ENCODE results near the gene MXRA8. TPM values are rescaled to one million over a fixed set of nuclear protein-coding genes. Genes with fewer than 3 reads are reported as not detected.

Gene MXRA8
- total RNA-seq, 3 donors from 2014 or later (not counting 1 experiment from before 2014, with no cell fraction given), result 0.26 TPM; not detected in 2

DNA sequence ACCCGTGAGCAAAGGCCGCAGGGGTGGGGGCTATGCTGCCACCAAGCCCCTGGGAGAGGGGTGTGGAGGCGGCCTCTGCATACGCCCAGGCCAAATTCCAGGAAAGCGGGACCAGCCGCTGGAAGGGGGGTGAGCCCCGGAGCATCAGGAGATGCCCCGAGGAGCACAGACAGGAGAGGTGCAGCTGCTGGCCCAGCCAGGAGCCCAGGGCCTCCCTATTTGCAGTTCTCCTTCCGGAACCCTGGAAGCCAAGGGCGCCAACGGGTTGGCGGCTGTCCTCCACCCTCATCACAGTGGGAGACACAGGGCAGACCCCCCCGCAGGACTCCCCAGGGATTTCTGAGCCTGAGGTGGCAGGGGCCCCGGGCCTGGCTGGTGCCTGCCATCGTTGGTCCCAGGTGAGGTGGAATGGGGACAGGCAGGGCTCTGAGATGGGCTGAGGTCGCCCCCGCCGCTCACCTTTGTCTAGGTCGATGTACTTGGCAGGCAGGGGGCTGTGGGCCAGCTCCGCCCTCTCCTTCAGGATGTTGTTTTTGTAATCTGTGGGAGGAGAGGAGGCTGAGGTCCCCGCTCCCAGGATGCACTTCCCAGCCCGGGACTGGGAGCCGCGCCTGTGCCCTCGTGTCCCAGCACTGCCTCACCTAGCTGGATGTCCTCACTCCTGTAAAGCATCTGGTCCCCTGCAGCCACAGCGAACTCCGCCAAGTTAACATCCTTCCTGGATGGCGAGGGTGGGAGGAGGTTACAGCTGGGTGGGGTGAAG, 4.8 kb downstream of the MXRA8 start:
- DNase-seq (no peak), ATAC-seq (no peak)
- Histone ChIP-seq H3K4me3 (ENCODE audit: low read length) (no peak overlapping the region), H3K36me3 (ENCODE audit: control insufficient read depth, insufficient read depth, low read length) (no peaks in the 10 kb centered on the region), H3K4me1 (ENCODE audit: control insufficient read depth, insufficient read depth, low read length) (peaks cover 34% of the 10 kb centered on the region), H3K27me3 (ENCODE audit: control insufficient read depth, insufficient read depth, low read length) (peaks cover 34% of the 10 kb centered on the region), H3K27ac (ENCODE audit: low read length) (no peak overlapping the region), H3K9me3 (ENCODE audit: control insufficient read depth, insufficient read depth, low read length) (no peaks in the 10 kb centered on the region)
- no peak overlapping the region for H3K27ac Mint-ChIP-seq
- TF ChIP-seq, protein P1, sequence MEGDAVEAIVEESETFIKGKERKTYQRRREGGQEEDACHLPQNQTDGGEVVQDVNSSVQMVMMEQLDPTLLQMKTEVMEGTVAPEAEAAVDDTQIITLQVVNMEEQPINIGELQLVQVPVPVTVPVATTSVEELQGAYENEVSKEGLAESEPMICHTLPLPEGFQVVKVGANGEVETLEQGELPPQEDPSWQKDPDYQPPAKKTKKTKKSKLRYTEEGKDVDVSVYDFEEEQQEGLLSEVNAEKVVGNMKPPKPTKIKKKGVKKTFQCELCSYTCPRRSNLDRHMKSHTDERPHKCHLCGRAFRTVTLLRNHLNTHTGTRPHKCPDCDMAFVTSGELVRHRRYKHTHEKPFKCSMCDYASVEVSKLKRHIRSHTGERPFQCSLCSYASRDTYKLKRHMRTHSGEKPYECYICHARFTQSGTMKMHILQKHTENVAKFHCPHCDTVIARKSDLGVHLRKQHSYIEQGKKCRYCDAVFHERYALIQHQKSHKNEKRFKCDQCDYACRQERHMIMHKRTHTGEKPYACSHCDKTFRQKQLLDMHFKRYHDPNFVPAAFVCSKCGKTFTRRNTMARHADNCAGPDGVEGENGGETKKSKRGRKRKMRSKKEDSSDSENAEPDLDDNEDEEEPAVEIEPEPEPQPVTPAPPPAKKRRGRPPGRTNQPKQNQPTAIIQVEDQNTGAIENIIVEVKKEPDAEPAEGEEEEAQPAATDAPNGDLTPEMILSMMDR (IDR thresholded peaks at IDR 0.05), result no peak
- no peaks in the 10 kb centered on the region for H3K9me3 Mint-ChIP-seq
- peaks cover 0 to 18% of the 10 kb centered on the region in 2 donors for H3K4me1 Mint-ChIP-seq
- no peaks in the 10 kb centered on the region for H3K36me3 Mint-ChIP-seq
- peaks cover 0 to 11% of the 10 kb centered on the region in 2 donors for H3K27me3 Mint-ChIP-seq (ENCODE audit: low read depth in 2 of 2)
- no peak overlapping the region for H3K4me3 Mint-ChIP-seq
- WGBS (ENCODE audit: insufficient coverage), result 21% methylated on average over 28 of the region's 28 CpGs
- intact Hi-C loops (cut with micrococcal nuclease), result loop anchor here (2.0 kb wide), 1 partner anchor 21 kb away; the partner anchor contains the start of gene AURKAIP1

DNA sequence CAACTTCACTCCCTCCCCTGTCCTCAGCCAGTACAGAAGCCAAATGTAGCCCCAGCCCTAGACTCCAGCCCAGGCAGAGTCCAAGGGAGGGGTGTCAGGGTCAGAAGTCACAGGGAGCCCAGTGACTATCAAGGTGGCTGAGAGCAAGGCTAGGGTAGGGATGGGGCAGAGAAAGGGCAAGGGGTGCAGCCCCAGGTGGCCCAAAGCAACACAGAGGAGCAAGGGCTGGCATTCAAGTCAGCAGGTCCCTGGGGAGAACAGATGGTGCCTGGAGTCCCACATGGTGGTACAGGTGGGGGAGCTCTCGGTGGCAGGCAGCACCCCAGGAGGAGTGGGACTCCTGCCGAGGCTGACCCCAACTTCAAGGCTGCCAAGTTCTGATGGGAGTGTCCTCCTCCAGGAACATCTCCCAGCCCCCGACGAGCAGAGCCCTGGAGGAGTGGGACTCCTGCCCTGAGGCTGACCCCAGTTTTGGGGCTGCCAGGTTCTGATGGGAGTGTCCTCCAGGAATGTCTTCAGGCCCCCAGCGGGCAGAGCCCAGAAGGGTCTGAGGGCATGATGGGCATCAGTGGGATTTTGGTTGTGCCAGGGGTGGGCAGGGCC, 5.5 kb downstream of the MXRA8 start:
- H3K4me3 Mint-ChIP-seq, result no peak overlapping the region
- TF ChIP-seq, protein P1 (IDR thresholded peaks at IDR 0.05), result no peak
- H3K9me3 ChIP-seq (ENCODE audit: control insufficient read depth, insufficient read depth, low read length), result no peaks in the 10 kb centered on the region
- DNase-seq (no peak), ATAC-seq (no peak)
- no peak overlapping the region for H3K4me3 ChIP-seq (ENCODE audit: low read length)
- H3K27ac ChIP-seq (ENCODE audit: low read length), result no peak overlapping the region
- peaks cover 0 to 21% of the 10 kb centered on the region in 2 donors for H3K4me1 Mint-ChIP-seq
- H3K27me3 ChIP-seq (ENCODE audit: control insufficient read depth, insufficient read depth, low read length), result peaks cover 27% of the 10 kb centered on the region
- no peak overlapping the region for H3K27ac Mint-ChIP-seq
- peaks cover 33% of the 10 kb centered on the region for H3K4me1 ChIP-seq (ENCODE audit: control insufficient read depth, insufficient read depth, low read length)
- intact Hi-C loops (cut with micrococcal nuclease), result no loop called here
- H3K27me3 Mint-ChIP-seq (ENCODE audit: low read depth in 2 of 2), result peaks cover 0 to 7% of the 10 kb centered on the region in 2 donors
- no peaks in the 10 kb centered on the region for H3K36me3 Mint-ChIP-seq
- 38% methylated on average over 4 of the region's 5 CpGs for WGBS (ENCODE audit: insufficient coverage)
- H3K9me3 Mint-ChIP-seq, result no peaks in the 10 kb centered on the region
- H3K36me3 ChIP-seq (ENCODE audit: control insufficient read depth, insufficient read depth, low read length), result no peaks in the 10 kb centered on the region

DNA sequence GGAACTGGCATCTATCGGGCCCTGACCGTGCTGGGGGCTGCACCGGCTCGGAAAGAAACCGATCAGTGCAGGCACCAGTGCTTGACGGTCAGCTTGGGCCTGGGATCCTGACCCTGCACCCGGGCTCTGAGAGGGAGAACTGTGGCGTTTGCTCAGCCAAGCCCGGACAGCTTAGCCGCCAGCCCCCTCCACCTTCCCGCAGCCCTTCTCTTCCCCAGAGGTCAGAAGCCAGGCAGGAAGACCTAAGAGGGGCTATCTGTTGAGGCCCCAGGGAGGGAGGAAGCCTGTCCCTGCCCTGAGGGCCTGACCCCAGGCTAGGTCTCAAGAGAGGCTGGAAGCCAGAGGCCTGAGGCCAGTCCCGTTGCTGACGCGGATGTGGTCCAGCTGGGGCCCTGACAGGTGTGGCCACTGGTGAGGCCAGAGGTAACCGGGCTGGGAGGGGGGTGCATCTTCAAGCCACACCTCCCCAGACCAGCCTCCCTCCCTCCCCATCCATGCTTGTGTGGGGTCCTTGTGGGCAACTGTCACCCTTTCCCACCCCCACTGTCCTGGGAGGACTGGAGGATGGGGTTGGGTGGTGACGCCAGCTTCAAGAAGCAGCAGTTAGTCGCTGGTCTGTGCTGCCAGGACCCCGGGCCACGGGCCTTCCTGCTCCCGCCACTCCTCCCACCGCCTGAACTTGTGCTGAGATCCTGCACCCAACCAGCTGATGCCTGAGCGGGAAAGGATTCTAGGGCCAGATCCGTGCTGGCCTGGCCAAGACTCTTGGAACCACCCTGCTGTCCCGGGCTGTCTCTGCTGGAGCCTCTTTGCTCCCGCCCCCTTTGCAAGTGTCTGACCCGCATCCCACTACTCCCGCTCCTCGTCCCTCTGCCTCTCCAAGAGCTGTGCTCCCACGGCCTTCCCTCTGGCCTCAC, 6.6 kb downstream of the MXRA8 start:
- Mint-ChIP-seq H3K27me3 (ENCODE audit: low read depth in 2 of 2) (peaks cover 0 to 3% of the 10 kb centered on the region in 2 donors), H3K27ac (peak overlapping the region in 1 of 2 donors; percentile 40), H3K36me3 (no peaks in the 10 kb centered on the region), H3K4me3 (peak overlapping the region; percentile 60), H3K9me3 (no peaks in the 10 kb centered on the region), H3K4me1 (peaks cover 0 to 30% of the 10 kb centered on the region in 2 donors)
- Histone ChIP-seq H3K27ac (ENCODE audit: low read length) (no peak overlapping the region), H3K27me3 (ENCODE audit: control insufficient read depth, insufficient read depth, low read length) (peaks cover 18% of the 10 kb centered on the region), H3K4me3 (ENCODE audit: low read length) (no peak overlapping the region), H3K4me1 (ENCODE audit: control insufficient read depth, insufficient read depth, low read length) (peaks cover 36% of the 10 kb centered on the region), H3K36me3 (ENCODE audit: control insufficient read depth, insufficient read depth, low read length) (no peaks in the 10 kb centered on the region), H3K9me3 (ENCODE audit: control insufficient read depth, insufficient read depth, low read length) (no peaks in the 10 kb centered on the region)
- ATAC-seq (no peak), DNase-seq (no peak)
- intact Hi-C loops (cut with micrococcal nuclease), result no loop called here
- TF ChIP-seq, protein P1 (IDR thresholded peaks at IDR 0.05), result no peak
- 87% methylated on average over 29 of the region's 29 CpGs for WGBS (ENCODE audit: insufficient coverage)

Measured in natural killer cell (primary cell).